Astrocyte (in vitro differentiated cells and primary cell): ENCODE data around the gene PATJ. TPM values are rescaled to one million over a fixed set of nuclear protein-coding genes. Genes with fewer than 3 reads are reported as not detected.

Experiments
- DNase-seq: peaks from one replicate; pipeline ENCODE4 v3.0.0-alpha.2; 2010; ENCODE audit warnings: low read depth
- FAIRE-seq: peaks from 2 replicates; lab custom pipeline; 2011; peaks lifted over from hg19 to GRCh38; lab: Jason Lieb, UNC
- H2AFZ ChIP-seq: 2 replicates; pipeline ENCODE4 v1.6.0; 2012; ENCODE audit warnings: low read depth, low read length, inconsistent platforms
- H3K27ac ChIP-seq: 2 replicates; pipeline ENCODE4 v1.5.1; 2011; ENCODE audit warnings: low read depth, low read length, inconsistent platforms
- H3K27me3 ChIP-seq: 2 replicates; pipeline ENCODE4 v1.6.0; 2011; ENCODE audit warnings: low read length, inconsistent platforms; ENCODE audit not compliant: insufficient read depth
- H3K36me3 ChIP-seq: 2 replicates; pipeline ENCODE4 v1.5.1; 2011; ENCODE audit warnings: low read length, inconsistent platforms; ENCODE audit not compliant: insufficient read depth
- H3K4me1 ChIP-seq: 2 replicates; pipeline ENCODE4 v1.5.1; 2011; ENCODE audit warnings: low read length, inconsistent platforms; ENCODE audit not compliant: insufficient read depth
- H3K4me2 ChIP-seq: 2 replicates; pipeline ENCODE4 v1.6.0; 2012; ENCODE audit warnings: low read length, inconsistent platforms
- H3K4me3 ChIP-seq: 2 replicates; pipeline ENCODE4 v1.5.1; 2011; ENCODE audit warnings: low read depth, mild to moderate bottlenecking, low read length, inconsistent platforms; ENCODE audit not compliant: insufficient read depth
- H3K79me2 ChIP-seq: 2 replicates; pipeline ENCODE4 v1.6.0; 2012; ENCODE audit warnings: mild to moderate bottlenecking, low read length, inconsistent platforms; ENCODE audit not compliant: insufficient read depth
- H3K9ac ChIP-seq: 2 replicates; pipeline ENCODE4 v1.6.0; 2012; ENCODE audit warnings: mild to moderate bottlenecking, low read length, inconsistent platforms
- H3K9me3 ChIP-seq: 2 replicates; pipeline ENCODE4 v1.5.1; 2012; ENCODE audit warnings: low read depth, mild to moderate bottlenecking, low read length, inconsistent platforms; ENCODE audit not compliant: insufficient read depth
- H4K20me1 ChIP-seq: 2 replicates; pipeline ENCODE4 v1.6.0; 2012; ENCODE audit warnings: low read length, inconsistent platforms; ENCODE audit not compliant: insufficient read depth
- H3K27ac Mint-ChIP-seq: one replicate; pipeline ENCODE4 v1.8.0; 2021; ENCODE audit warnings: mild to moderate bottlenecking, mixed read lengths; ENCODE audit not compliant: unreplicated experiment
- H3K27me3 Mint-ChIP-seq: one replicate; pipeline ENCODE4 v1.8.0; 2021; ENCODE audit warnings: low read depth, mixed read lengths; ENCODE audit not compliant: unreplicated experiment
- H3K36me3 Mint-ChIP-seq: one replicate; pipeline ENCODE4 v1.8.0; 2021; ENCODE audit warnings: low read depth, mixed read lengths; ENCODE audit not compliant: unreplicated experiment
- H3K4me1 Mint-ChIP-seq: one replicate; pipeline ENCODE4 v1.8.0; 2021; ENCODE audit warnings: low read depth, mixed read lengths; ENCODE audit not compliant: unreplicated experiment
- H3K4me3 Mint-ChIP-seq: one replicate; pipeline ENCODE4 v1.8.0; 2021; ENCODE audit warnings: mild to moderate bottlenecking, moderate library complexity, mixed read lengths; ENCODE audit not compliant: unreplicated experiment
- H3K9me3 Mint-ChIP-seq: one replicate; pipeline ENCODE4 v1.8.0; 2021; ENCODE audit warnings: mild to moderate bottlenecking, mixed read lengths; ENCODE audit not compliant: unreplicated experiment
- CTCF ChIP-seq: IDR thresholded peaks from 2 replicates; pipeline ENCODE4 v1.5.1; 2011; ENCODE audit warnings: low read depth, mild to moderate bottlenecking, inconsistent platforms, low read length, moderate library complexity; ENCODE audit not compliant: insufficient read depth
- EZH2 ChIP-seq: IDR thresholded peaks from 2 replicates; pipeline ENCODE4 v1.6.1; 2012; ENCODE audit warnings: mild to moderate bottlenecking, low read length, inconsistent platforms; ENCODE audit not compliant: insufficient read depth
- total RNA-seq: library from RNA; stranded (reverse); gene quantifications from 2 replicates; pipeline ENCODE4 v1.2.1, GENCODE V29; 2021

Gene PATJ
- total RNA-seq, 1 donor from 2014 or later = 11.0 TPM

- Histone ChIP-seq H3K9ac (no peak overlapping the region), H3K79me2 (no peaks in the 10 kb centered on the region)
Measured at GRCh38 chr1:62198781-62199125, 456.5 kb downstream of the PATJ start.

DNA sequence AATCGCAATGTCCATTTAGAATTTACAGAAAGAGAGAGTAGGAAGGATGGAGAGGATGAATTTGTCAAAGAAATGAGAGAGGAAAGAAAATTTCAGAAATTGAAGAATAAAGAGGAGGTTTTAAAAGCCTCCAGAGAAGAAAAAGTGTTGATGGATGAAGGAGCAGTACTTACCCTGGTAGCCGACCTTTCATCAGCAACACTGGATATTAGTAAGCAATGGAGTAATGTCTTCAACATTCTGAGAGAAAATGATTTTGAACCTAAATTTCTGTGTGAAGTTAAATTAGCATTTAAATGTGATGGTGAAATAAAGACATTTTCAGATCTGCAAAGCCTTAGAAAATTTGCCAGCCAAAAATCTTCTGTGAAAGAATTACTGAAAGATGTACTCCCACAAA lies 464.9 kb downstream of the PATJ start:
- Histone ChIP-seq H3K9me3 (no peaks in the 10 kb centered on the region), H3K4me3 (no peak overlapping the region), H3K27ac (no peak overlapping the region), H3K4me2 (no peak overlapping the region), H4K20me1 (no peaks in the 10 kb centered on the region), H3K9ac (no peak overlapping the region), H3K4me1 (no peaks in the 10 kb centered on the region), H3K36me3 (no peaks in the 10 kb centered on the region), H2AFZ (no peak overlapping the region), H3K79me2 (no peaks in the 10 kb centered on the region), H3K27me3 (no peaks in the 10 kb centered on the region)
- peaks cover 4% of the 10 kb centered on the region for H3K4me1 Mint-ChIP-seq
- DNase-seq = no peak
- no peak overlapping the region for H3K27ac Mint-ChIP-seq
- H3K4me3 Mint-ChIP-seq = no peak overlapping the region
- peaks cover 40% of the 10 kb centered on the region for H3K36me3 Mint-ChIP-seq
- TF ChIP-seq CTCF (no peak), EZH2 (no peak)
- no peak for FAIRE-seq
- no peaks in the 10 kb centered on the region for H3K27me3 Mint-ChIP-seq
- peaks cover 26% of the 10 kb centered on the region for H3K9me3 Mint-ChIP-seq

More at GRCh38 chr1:62198781-62199125, 456.5 kb downstream of the PATJ start:
- no peak for FAIRE-seq
- Histone ChIP-seq H3K9me3 (no peaks in the 10 kb centered on the region), H3K27me3 (peaks cover 33% of the 10 kb centered on the region), H3K36me3 (no peaks in the 10 kb centered on the region), H3K4me3 (no peak overlapping the region), H3K4me1 (no peaks in the 10 kb centered on the region), H4K20me1 (no peaks in the 10 kb centered on the region), H2AFZ (no peak overlapping the region), H3K4me2 (no peak overlapping the region), H3K27ac (no peak overlapping the region)
- DNase-seq = peak; percentile 16
- Mint-ChIP-seq H3K36me3 (peaks cover 2% of the 10 kb centered on the region), H3K27ac (peak overlapping the region; percentile 83), H3K27me3 (peaks cover 13% of the 10 kb centered on the region), H3K9me3 (peaks cover 3% of the 10 kb centered on the region), H3K4me3 (no peak overlapping the region), H3K4me1 (peaks cover 13% of the 10 kb centered on the region)
- TF ChIP-seq EZH2 (no peak), CTCF (no peak)

DNA sequence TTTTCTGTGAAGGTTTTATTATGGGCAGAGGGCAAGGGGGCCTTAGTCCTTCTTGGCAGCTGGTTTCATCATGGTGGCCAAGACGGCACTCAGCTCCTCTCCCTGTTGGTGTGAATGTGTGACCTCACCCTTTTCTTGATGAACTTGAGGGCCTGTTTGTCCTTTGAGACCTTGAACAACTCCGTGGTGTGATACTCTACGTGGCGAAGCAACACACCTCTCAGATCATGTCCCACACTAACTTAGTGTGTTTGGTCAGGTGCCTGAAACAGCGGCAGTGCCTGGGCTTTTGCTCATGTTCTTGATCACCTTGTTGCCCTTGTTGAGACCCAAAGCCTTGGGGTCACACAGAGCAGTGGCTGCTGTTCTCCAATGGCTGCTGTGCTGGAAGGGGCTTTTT lies 465.8 kb downstream of the PATJ start:
- H4K20me1 ChIP-seq = no peaks in the 10 kb centered on the region
- H3K27ac ChIP-seq = no peak overlapping the region
- no peaks in the 10 kb centered on the region for H3K27me3 ChIP-seq
- TF ChIP-seq EZH2 (no peak), CTCF (no peak)
- Mint-ChIP-seq H3K4me1 (peaks cover 5% of the 10 kb centered on the region), H3K27me3 (no peaks in the 10 kb centered on the region), H3K36me3 (peaks cover 39% of the 10 kb centered on the region), H3K4me3 (no peak overlapping the region), H3K9me3 (peaks cover 27% of the 10 kb centered on the region), H3K27ac (no peak overlapping the region)
- no peaks in the 10 kb centered on the region for H3K79me2 ChIP-seq
- no peaks in the 10 kb centered on the region for H3K4me1 ChIP-seq
- H3K9ac ChIP-seq = no peak overlapping the region
- H3K4me3 ChIP-seq = no peak overlapping the region
- H3K9me3 ChIP-seq = no peaks in the 10 kb centered on the region
- H3K4me2 ChIP-seq = no peak overlapping the region
- H2AFZ ChIP-seq = no peak overlapping the region
- DNase-seq (no peak), FAIRE-seq (no peak)
- H3K36me3 ChIP-seq = no peaks in the 10 kb centered on the region
